ENCODE data around the gene SGCE. TPM values are rescaled to one million over a fixed set of nuclear protein-coding genes. Genes with fewer than 3 reads are reported as not detected.

SGCE gene
- total RNA-seq, 1 donor from 2014 or later = 53.6 TPM

DNA sequence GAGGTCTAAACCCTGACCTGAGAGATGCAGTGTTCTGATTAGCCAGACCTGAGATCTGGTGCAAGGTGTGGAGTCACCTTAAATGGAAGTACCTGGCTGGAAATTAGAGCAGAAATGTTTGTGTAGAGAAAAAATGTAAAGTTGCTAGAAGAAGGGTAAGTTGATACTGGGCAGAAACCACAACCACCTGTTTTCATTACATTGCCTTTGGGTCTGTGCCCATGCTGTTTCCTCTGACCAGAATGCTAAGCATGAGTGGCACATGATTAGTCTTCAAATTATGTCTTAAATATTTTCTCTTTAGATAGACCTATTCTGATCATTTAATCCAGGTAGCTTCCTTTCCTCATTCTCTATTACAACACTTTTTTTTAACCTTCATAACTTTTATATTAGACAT is 77.3 kb downstream of the SGCE start:
- H3K9me3 ChIP-seq = peaks cover 6 to 24% of the 10 kb centered on the region in 2 donors
- TF ChIP-seq CTCF (IDR thresholded peaks at IDR 0.05) = no peak
- no peak for DNase-seq (ENCODE audit: low spot score in 2 of 2)
- H3K27ac ChIP-seq = no peak overlapping the region
- no peaks in the 10 kb centered on the region for H3K27me3 ChIP-seq
- H3K4me1 ChIP-seq = no peaks in the 10 kb centered on the region
- peaks cover 0 to 5% of the 10 kb centered on the region in 2 donors for H3K36me3 ChIP-seq
- intact Hi-C loops (cut with DNase I) = no loop called here
- H3K4me3 ChIP-seq = no peak overlapping the region

- H3K36me3 ChIP-seq = peaks cover 0 to 5% of the 10 kb centered on the region in 2 donors
- no peak for DNase-seq (ENCODE audit: low spot score in 2 of 2)
- intact Hi-C loops (cut with DNase I) = no loop called here
- no peaks in the 10 kb centered on the region for H3K4me1 ChIP-seq
- no peak overlapping the region for H3K27ac ChIP-seq
- H3K9me3 ChIP-seq = peaks cover 6 to 24% of the 10 kb centered on the region in 2 donors
- H3K27me3 ChIP-seq = no peaks in the 10 kb centered on the region
- no peak for TF ChIP-seq CTCF (IDR thresholded peaks at IDR 0.05)
- no peak overlapping the region for H3K4me3 ChIP-seq
These were observed 78.6 kb downstream of the SGCE start for GRCh38 chr7:94577357-94577756.

DNA sequence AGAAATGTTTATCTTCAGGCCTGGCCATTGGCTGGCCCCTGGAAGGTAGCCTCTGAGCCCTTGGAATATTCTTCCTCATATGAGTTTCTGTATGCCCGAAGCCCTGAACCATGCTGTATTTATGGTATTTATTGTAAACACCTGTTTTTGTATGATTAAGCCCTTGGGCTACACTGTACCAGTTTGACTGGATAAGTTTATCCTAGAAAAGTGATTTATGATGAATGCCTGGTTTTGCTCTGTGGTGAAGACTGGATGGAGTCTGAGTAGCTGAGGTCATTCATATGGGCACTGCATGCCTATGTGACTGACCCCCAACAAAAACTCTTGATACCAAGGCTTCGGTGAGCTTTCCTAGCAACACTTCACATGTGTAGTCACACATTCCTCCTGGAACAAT is 79.6 kb downstream of the SGCE start:
- no peak for DNase-seq (ENCODE audit: low spot score in 2 of 2)
- Histone ChIP-seq H3K36me3 (peaks cover 0 to 5% of the 10 kb centered on the region in 2 donors), H3K27me3 (no peaks in the 10 kb centered on the region), H3K4me3 (no peak overlapping the region), H3K4me1 (no peaks in the 10 kb centered on the region), H3K9me3 (peaks cover 6 to 24% of the 10 kb centered on the region in 2 donors), H3K27ac (no peak overlapping the region)
- intact Hi-C loops (cut with DNase I) = no loop called here
- no peak for TF ChIP-seq CTCF (IDR thresholded peaks at IDR 0.05)

- Histone ChIP-seq H3K9me3 (peaks cover 6 to 24% of the 10 kb centered on the region in 2 donors), H3K27me3 (no peaks in the 10 kb centered on the region), H3K36me3 (peaks cover 0 to 5% of the 10 kb centered on the region in 2 donors), H3K4me3 (no peak overlapping the region), H3K4me1 (no peaks in the 10 kb centered on the region), H3K27ac (no peak overlapping the region)
- TF ChIP-seq CTCF (IDR thresholded peaks at IDR 0.05) = no peak
- no peak for DNase-seq (ENCODE audit: low spot score in 2 of 2)
- intact Hi-C loops (cut with DNase I) = no loop called here
These were observed 80.3 kb downstream of the SGCE start for GRCh38 chr7:94575646-94576045.

- H3K36me3 ChIP-seq = peaks cover 0 to 5% of the 10 kb centered on the region in 2 donors
- no peak overlapping the region for H3K27ac ChIP-seq
- TF ChIP-seq CTCF (IDR thresholded peaks at IDR 0.05) = no peak
- intact Hi-C loops (cut with DNase I) = no loop called here
- DNase-seq (ENCODE audit: low spot score in 2 of 2) = no peak
- peaks cover 6 to 24% of the 10 kb centered on the region in 2 donors for H3K9me3 ChIP-seq
- H3K4me1 ChIP-seq = no peaks in the 10 kb centered on the region
- no peak overlapping the region for H3K4me3 ChIP-seq
- H3K27me3 ChIP-seq = no peaks in the 10 kb centered on the region
These were observed 84.1 kb downstream of the SGCE start for GRCh38 chr7:94571816-94572215.

GRCh38 chr7:94567396-94567795 is 88.5 kb downstream of the SGCE start:
- no peaks in the 10 kb centered on the region for H3K36me3 ChIP-seq
- no peak for DNase-seq (ENCODE audit: low spot score in 2 of 2)
- intact Hi-C loops (cut with DNase I) = no loop called here
- no peak overlapping the region for H3K27ac ChIP-seq
- no peaks in the 10 kb centered on the region for H3K27me3 ChIP-seq
- no peak for TF ChIP-seq CTCF (IDR thresholded peaks at IDR 0.05)
- H3K4me3 ChIP-seq = no peak overlapping the region
- H3K9me3 ChIP-seq = no peaks in the 10 kb centered on the region
- H3K4me1 ChIP-seq = no peaks in the 10 kb centered on the region

All from ascending aorta (tissue), 2 donors.